GM19025 (cell line): ENCODE results near the gene MPP2.
"Not testable (repeated sequence)": the region's sequence is repeated elsewhere in the genome, so short reads cannot be mapped to it uniquely, and the experiment has no call there.

ENCODE experiments used
- ATAC-seq: cut with Tn5 transposase; IDR thresholded peaks from one replicate; pipeline ENCODE4 v1.9.1; 2021; ENCODE audit warnings: mild to moderate bottlenecking, low read depth, moderate library complexity; ENCODE audit not compliant: unreplicated experiment

MPP2 gene

DNA sequence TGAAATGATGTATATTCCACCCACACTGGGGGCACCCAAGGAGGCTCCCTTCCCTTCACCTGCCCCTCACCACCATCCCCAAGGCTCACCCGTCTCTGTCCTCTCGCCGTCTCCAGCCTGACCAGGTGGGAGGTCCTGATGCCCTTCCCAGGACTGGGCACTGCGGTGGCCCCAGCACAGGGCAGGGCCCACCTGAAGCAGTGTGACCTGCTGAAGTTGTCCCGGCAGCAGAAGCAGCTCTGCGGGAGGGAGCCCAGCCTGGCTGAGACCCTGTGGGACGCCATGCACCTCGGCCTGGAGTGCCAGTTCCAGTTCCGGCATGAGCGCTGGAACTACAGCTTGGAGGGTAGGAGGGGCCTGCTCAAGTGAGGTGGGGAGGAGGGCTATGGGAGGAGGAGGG, 25.0 kb upstream of the MPP2 start:
- ATAC-seq = no peak

DNA sequence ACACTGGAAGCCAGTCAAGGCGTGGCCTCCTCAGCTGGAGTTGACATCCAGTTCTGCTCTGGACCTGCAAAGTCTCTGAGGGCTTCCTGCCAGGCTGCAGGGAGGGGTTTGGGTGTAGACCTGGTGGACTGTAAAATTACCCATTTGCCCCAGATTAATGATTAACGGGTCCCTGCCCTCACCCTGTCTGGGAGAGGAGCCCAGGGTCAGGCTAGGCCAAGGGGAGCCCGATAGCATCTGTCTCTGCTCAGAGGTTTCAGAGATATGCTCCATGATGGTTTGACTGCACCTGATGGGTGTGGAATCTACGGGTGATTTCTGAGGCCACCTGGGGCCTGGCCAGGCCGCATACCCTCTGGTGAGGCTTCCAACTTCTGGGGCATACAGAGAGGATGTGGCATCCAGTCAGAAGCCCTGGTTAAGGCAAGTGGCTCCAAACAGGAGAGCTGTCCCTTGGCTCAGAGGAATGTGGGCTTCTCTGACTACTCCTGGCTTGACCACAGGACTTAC, 23.8 kb upstream of the MPP2 start:
- no peak for ATAC-seq

DNA sequence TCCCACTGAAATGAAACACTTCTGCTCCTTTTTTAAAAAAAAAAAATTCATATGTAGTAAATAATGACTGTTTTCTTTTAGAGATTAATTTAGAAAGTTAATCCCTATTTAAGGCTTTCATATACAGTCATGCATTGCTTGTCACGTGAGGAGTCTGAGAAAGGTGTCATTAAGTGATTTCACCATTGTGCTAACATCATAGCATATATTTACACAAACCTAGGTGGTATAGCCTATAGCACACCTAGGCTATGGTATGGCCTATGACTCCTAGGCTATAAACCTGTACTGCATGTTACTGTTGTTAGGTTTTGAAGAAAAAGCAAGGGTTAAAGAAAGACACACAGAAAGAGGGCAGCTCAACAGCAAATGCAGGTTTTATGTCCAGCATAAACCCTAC, 21.3 kb upstream of the MPP2 start:
- no peak for ATAC-seq

DNA sequence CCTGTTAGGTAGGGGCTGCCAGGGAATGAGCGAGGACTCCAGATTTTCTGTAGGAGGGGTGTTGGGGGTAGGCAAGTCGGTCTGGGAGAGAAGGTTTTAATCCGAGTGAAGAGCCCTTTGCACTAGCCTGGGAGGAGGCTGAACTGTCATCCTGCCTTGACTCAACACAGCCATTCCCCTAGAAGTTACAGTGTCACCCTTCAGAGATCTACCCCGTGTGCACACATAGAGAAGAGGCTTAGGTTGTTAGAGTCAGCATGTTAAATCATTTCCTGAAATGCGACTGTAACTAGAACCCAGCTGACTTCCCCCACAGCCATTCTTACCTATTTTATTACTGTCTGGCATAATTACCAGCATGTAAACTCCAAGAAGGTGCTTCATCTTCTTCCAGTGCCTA, 20.6 kb upstream of the MPP2 start:
- ATAC-seq = not testable (repeated sequence)

DNA sequence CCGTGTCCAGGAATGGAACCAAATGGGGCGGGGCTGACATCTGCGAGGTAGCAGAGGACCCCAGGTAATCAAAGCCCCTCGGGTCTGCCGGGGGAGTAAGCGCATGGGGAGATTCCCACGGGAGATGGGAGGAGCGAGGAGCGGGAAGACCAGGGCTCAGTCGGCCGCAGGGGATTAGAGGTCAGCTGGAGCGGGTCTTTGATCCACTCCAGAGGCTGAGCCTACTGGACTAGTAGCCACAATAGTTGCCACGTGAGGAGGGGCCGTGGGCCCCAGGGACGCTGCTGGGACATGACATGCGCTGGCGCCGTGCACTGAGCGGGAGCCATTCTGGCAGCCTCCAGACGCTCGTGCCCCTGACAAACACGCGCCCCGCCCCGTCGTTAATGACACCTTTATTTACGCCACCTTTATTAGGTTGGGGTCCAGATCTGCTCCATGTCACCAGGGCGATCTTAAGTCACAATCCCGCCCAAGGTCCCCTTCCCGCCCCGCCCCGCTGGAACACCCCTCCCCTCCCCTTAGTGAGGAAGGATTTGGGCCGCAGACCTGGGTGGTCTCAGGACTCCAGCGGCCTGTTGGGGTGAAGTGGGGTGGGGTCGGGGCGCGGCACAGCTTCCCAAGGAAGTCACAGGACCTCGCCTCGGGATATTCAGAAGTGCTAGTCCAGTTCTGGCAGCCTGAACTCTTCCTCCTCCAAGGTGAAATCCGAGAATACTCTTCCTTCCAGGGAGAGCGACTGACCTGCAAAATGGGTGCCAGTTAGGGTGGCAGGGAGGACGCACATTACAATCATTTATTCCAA, 19.9 kb upstream of the MPP2 start:
- ATAC-seq = no peak

DNA sequence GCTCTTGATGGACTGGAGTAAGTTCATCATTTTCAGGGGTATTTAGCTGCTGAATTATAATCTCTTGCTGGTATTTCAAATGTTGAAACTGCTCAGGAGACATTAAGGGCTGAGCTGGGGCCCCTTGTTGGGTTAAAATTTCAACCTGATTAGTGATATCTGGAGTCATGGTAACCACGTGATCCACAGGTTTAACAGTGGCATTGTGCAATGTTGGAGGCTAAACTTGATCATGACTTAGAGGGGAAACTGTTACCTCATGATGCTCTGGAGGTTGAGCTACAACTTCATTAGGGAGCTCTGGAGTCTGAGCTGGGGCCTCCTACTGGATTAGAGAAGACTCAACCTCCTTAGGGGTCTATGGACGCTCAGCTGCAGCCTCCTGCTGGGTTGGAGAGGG, 17.2 kb upstream of the MPP2 start:
- no peak for ATAC-seq

DNA sequence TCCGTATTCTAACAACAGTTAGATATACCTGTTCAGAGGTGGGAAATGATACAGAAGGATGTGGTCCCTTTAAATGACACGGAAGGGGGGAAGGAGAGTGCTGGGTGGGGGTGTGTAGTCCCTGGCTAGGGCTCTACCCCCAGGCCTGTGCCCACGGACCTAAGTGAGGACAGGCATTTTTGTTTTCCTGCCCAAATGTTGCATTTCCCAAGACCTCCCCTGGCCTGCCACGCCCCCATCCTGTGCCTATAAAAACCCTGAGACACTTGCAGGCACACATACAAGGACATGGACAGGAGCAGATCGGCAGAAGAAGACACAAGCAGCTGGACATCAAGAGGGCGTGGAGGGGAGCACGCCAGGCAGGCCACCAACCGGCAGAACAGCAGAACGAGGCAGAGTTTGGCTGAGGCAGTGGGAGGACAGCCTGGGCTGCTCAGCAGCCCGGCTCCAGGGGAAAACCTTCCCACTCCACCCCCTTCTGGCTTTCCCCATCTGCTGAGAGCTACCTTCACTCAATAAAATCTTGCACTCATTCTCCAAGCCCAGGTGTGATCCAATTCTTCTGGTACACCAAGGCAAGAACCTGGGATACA, 13.3 kb upstream of the MPP2 start:
- ATAC-seq = no peak

DNA sequence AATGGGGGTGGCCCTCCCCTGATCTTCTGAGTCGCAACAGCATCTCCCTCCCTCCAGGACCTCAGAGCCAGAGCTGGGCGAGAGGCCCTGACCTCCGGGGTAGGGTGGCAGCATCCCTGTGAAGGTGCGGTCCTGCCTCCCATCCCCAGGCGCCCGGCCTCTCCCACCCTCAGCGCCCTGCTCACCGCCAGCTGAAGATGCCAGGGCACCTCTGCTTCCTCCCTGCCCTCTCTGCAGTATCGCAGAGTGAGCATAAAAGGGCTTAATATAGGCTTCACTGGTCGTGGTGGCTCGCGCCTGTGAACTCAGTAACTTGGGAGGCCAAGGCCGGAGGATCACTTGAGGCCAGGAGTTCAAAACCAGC, 10.7 kb upstream of the MPP2 start:
- ATAC-seq = no peak

DNA sequence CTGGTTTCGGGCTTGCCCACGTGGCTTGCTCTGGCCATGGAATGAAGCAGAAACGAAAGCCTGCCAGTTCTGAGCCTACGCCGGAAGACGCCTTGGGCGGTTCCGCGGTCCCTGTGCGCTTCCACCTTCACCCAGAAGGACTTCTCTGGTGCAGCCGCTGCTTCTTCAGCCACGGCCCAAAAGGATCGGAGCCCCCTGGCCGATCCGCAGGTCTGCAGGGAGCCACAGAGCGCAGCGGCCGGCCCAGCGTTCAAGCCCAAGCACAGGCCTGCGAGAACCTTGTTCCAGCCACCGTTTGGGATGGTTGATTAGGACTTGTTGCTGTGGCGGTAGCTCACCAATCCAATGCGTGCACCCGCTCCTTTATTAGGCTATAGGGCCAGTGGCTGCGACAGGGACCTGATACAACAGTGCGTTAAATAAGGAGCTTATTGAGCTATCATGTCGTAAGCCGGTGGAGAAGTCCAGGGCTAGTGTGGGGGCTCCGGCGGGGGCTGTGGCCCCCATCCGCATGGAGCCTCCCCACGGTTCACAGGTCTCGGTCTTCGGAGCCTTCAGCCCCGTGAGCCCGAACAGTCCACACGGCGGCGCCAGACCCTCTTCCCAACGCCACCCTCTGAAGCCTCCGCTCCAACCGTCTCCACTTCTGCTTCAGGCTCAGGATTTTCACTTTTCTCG, 10.2 kb upstream of the MPP2 start:
- ATAC-seq = peak; percentile 75

DNA sequence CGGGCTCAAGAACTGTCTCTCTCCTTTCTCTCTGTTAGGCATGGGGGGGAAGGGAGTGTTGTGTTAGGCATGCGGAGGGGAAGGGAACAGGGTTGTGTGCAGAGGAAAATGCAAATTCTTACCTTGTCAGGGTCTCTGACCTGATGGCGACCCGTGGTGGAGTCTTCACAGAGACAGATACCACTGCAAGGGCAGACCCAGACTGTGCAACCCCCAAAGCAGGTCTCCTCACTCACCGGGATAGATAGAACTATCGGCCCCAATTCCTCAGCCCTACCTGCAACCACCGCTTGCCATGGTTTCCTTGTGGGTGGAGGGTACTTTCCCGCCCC, 9.6 kb upstream of the MPP2 start:
- ATAC-seq = no peak

DNA sequence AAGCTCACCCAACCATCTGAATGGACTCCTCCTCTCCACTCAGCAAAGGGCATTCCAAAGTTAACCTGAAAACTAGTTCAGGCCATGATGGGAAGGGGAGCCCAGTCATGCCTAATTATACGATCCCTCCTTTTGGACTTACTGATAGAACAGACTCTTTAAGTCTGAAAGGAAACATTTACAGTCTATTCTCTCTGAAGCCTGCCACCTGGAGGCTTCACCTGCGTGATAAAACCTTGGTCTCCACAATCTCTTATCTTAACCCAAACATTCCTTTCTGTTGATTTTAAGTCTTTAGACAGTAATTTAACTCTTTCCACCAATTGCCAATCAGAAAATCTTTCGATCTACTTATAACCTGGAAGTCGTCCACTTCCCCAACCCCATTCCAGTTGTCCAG, 9.0 kb upstream of the MPP2 start:
- ATAC-seq = no peak

DNA sequence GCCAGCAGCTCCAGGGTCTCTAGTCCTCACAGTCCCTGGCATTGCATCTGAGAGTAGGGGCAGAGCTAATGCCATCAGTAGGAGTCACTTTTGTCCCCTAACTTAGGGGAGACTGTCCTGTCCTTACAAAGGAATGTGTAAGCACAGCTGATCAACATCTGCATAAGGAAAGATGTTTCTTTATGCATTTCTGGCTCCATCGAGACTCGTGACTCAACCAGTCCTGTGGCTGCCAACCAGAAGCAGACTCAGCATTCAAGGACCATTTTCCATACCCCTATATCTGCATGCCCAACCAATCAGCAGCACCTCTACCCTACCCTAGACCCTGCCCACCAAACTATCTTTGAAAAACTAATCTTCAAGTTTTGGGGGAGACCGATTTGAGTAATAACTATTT, 8.2 kb upstream of the MPP2 start:
- ATAC-seq = no peak

DNA sequence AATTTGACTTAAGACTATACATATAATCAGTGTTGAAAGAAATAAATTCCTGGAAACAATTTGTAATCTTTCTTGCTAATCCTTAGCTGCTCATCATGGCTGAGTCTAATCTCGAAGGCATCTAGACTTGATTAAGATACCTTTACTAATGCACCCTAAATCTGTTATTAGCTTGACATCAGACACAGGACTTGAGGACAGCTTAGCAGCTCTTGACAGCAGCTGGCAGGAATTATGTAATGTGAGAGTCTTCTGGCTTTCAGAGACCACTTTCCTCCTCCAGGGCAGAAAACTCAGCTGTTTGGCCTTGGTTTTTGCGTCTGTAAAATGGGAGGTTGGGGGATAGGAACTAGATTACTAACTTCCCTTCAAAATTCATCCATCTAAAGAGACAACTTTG, 7.1 kb upstream of the MPP2 start:
- ATAC-seq = no peak

DNA sequence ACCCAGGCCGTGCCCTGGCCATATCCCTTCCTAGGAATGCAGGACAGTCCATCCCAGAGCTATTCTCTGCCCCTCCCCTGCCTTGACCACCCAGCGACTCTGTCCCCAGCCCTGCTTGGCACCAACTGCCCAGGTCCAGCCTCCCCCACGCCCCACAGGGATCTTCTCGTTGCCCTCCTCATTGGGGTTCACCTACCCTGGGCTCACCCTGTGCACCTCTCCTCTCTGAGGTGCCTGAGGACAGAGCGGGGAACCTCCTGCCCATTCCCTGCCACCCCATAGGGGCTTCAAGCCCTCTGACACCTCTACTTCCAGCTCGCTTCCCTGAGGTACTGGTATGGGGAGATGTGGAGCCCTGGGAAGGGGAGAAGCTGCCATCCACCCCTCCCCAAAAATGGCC, 6.2 kb upstream of the MPP2 start:
- ATAC-seq = no peak

DNA sequence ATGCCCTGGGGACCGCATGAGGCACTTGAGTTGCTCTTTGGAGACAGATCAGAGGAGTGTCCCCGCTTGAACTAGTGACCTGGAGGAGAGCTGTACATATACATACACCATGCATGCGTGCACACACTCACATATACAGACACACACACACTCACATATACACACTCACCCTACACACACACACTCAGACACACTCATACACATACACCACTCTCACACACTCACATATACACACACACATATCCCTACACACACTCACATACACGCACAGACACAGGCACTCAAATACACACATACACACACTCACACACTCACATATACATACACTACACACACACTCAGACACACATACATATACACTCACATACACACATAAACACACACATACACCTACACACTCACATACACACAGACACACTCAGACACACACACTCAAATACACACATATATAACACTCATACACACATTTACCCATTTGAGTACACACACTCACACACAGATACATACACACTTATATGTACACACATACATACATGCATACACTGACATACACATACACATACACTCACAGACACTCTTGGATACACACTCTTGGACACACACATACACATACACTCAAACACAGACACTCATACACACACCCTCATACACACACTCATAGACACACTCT, 5.4 kb upstream of the MPP2 start:
- no peak for ATAC-seq

DNA sequence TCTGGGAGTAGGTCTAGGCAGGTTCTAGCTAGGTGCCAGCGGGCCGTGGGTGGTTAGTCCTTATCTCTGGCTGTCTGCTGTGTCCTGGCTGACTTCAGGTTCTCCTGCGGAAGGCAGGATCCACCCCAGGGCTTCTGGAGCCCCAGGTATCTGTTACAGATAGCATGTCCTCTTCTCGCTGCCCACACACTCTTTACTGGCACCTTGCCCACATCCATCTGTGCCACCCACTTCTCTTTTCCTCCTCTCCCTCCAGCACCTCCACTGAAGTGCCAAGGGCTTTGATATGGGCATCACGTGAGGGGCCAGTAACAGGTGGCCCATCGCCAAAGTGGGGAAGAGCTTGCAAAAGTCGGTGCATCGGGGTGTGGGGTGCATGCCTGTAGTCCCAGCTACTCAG, 4.6 kb upstream of the MPP2 start:
- ATAC-seq = no peak

DNA sequence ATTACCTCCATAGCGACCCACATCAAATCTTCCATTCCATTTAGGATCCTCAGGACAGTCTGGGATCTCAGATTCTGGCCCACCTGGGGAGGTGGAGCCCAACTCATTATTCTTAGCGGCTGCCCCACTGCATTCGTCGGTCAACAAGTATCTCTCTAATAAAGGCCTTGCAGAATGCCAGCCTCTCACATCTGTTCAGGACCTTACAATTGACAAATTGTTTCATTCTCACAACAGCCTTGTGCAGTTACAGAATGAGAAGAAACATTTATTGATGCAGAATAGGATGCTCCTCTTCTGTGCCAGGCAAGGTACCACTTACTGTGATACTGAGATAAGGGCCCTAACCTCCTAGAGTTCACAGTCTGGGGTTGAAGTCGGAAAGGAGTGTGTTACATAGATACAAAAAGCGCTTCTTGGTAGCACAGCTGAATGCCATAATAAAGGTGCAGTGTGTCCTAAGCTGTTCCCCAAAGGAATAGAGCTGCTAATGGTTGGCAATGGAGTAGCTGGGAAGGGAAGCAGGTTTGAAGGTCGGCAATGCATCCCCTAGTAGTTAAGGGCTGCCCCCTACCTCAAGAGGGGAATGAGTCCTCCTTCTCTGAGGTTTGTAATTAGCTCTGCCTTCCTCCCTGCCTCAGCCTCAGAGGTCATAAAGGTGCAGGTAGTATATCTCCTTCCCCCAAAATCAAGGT, 2.3 kb upstream of the MPP2 start:
- ATAC-seq = no peak

DNA sequence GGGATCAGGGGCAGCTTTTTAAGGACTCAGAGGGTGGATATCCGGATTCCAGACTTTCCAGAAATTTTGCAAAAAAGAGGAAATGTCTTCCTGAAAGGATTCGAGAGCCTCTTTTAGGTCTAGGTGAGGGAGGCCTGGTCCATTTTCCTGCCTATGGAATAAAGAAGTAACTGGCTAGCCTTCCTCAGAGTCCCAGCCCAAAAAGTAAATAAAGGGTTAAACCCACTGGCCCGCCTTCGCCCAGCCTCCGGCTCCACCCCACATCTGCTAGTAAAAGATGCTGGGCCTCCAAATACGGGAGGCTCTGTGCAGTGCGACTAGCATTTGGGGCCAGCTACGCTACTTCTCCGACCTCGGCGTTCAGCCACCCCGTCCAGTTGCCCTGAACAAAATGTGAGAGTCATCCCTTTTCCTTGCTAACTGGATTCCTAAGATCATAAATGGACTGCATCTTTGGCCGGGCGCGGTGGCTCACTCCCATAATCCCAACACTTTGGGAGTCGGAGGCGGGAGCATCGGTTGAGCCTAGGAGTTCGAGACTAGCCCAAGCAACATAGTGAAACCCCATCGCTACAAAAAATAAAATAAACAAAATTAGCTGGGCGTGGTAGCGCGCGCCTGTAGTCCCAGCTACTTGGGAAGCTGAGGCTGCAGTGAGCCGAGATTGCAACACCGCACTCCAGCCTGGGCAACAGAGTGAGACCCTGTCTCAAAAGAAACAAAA, 824 bp upstream of the MPP2 start:
- ATAC-seq = no peak

DNA sequence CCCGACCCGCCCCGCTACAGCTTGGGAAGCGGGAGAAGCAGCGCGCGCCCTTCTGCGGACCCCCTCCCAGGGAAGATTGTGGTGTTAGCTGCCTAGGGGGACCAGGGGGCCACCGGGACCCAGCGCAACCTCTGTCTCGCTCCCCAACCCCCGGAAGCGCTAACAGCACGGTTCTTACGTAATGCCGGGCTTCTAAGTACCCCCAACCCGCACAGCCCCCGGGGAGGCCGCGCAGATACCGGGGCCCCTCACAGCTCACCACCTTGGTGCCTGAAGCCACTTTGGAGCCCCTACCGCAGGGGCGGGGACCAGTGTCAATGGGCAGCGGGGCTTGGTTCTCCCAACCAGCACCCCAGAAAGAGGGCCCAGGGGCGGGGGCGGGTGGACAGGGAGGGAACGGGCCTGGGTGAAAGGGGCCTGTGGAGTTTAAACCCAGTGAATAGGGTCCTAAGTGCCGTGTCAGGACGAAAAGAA, 348 bp downstream of the MPP2 start:
- ATAC-seq = no peak
